ENCODE measurements around the gene CXCR1. TPM values are rescaled to one million over a fixed set of nuclear protein-coding genes. Genes with fewer than 3 reads are reported as not detected.

The CXCR1 gene
- total RNA-seq, 1 donor from 2014 or later = not detected

DNA sequence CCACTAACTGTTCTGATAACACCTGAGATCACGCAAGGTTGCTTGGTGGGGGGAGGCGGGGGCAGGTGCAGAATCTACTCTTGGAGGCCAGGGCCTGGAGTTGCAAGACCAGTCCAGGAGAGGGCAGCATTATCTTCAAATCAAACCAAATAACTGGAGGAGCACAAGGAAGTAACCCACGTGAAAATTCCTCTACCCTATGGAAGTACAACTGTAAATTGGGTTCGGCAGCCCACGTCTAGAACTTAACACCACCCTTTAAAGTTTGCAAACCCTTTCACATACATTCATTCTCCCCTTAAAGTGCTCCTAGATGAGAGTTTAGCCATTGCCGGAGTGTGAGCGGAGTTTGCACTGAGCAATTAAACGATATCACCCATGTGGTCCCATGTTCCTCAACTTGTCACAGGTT lies 19.6 kb upstream of the CXCR1 start:
- no peak overlapping the region for H3K27ac Mint-ChIP-seq (ENCODE audit: unreplicated experiment)
- no peak for FAIRE-seq
- no peak overlapping the region for H3K4me3 Mint-ChIP-seq (ENCODE audit: unreplicated experiment)

DNA sequence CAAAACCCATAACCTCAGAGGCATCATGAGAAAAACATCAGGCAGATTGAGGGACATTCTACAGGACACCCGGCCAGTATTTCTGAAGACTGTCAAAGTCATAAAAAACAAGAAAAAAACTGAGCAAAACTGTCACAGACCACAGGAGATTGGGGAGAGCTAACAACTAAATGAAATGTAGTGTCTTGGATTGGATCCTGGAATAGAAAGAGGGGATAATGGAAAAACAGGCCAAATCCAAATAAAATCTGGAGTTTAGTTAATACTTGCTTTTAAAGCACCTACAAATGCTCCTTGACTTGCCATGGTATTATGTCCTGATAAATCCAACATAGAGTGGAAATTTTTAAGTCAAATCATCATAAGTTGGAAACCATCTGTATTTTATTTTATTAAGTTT lies 17.6 kb upstream of the CXCR1 start:
- H3K36me3 Mint-ChIP-seq (ENCODE audit: low read depth, unreplicated experiment) = peaks cover 3% of the 10 kb centered on the region
- H3K4me3 Mint-ChIP-seq (ENCODE audit: unreplicated experiment) = no peak overlapping the region
- DNase-seq (ENCODE audit: low read depth) = no peak
- Histone ChIP-seq H3K9me3 (ENCODE audit: insufficient read depth, low read depth, low read length) (no peaks in the 10 kb centered on the region), H3K27me3 (ENCODE audit: insufficient read depth, low read length) (peaks cover 26% of the 10 kb centered on the region), H3K36me3 (ENCODE audit: insufficient read depth, low read length) (no peaks in the 10 kb centered on the region), H3K4me3 (ENCODE audit: insufficient read depth, low read depth, low read length) (no peak overlapping the region), H2AFZ (ENCODE audit: low read depth, low read length) (no peak overlapping the region), H3K4me2 (ENCODE audit: low read length) (no peak overlapping the region), H3K79me2 (ENCODE audit: insufficient read depth, low read length) (no peaks in the 10 kb centered on the region), H3K27ac (ENCODE audit: low read depth, low read length) (no peak overlapping the region), H3K9ac (ENCODE audit: low read length) (no peak overlapping the region), H4K20me1 (ENCODE audit: insufficient read depth, low read length) (no peaks in the 10 kb centered on the region), H3K4me1 (ENCODE audit: insufficient read depth, low read length) (no peaks in the 10 kb centered on the region)
- FAIRE-seq = no peak
- no peak overlapping the region for H3K27ac Mint-ChIP-seq (ENCODE audit: unreplicated experiment)
- peaks cover 2% of the 10 kb centered on the region for H3K9me3 Mint-ChIP-seq (ENCODE audit: unreplicated experiment)
- peaks cover 45% of the 10 kb centered on the region for H3K27me3 Mint-ChIP-seq (ENCODE audit: low read depth, unreplicated experiment)
- TF ChIP-seq EZH2 (IDR thresholded peaks at IDR 0.05; ENCODE audit: insufficient read depth, low read length) = no peak
- TF ChIP-seq, protein P1, sequence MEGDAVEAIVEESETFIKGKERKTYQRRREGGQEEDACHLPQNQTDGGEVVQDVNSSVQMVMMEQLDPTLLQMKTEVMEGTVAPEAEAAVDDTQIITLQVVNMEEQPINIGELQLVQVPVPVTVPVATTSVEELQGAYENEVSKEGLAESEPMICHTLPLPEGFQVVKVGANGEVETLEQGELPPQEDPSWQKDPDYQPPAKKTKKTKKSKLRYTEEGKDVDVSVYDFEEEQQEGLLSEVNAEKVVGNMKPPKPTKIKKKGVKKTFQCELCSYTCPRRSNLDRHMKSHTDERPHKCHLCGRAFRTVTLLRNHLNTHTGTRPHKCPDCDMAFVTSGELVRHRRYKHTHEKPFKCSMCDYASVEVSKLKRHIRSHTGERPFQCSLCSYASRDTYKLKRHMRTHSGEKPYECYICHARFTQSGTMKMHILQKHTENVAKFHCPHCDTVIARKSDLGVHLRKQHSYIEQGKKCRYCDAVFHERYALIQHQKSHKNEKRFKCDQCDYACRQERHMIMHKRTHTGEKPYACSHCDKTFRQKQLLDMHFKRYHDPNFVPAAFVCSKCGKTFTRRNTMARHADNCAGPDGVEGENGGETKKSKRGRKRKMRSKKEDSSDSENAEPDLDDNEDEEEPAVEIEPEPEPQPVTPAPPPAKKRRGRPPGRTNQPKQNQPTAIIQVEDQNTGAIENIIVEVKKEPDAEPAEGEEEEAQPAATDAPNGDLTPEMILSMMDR (IDR thresholded peaks at IDR 0.05; ENCODE audit: insufficient read depth, low read depth, low read length) = no peak
- H3K4me1 Mint-ChIP-seq (ENCODE audit: low read depth, unreplicated experiment) = no peaks in the 10 kb centered on the region

More for the DNA sequence above, 19.6 kb upstream of the CXCR1 start:
- Histone ChIP-seq H3K36me3 (ENCODE audit: insufficient read depth, low read length) (no peaks in the 10 kb centered on the region), H3K4me2 (ENCODE audit: low read length) (no peak overlapping the region), H2AFZ (ENCODE audit: low read depth, low read length) (peak overlapping the region; percentile 30), H3K27ac (ENCODE audit: low read depth, low read length) (no peak overlapping the region), H3K4me3 (ENCODE audit: insufficient read depth, low read depth, low read length) (no peak overlapping the region), H3K27me3 (ENCODE audit: insufficient read depth, low read length) (peaks cover 16% of the 10 kb centered on the region), H3K79me2 (ENCODE audit: insufficient read depth, low read length) (no peaks in the 10 kb centered on the region), H3K9me3 (ENCODE audit: insufficient read depth, low read depth, low read length) (no peaks in the 10 kb centered on the region), H3K4me1 (ENCODE audit: insufficient read depth, low read length) (no peaks in the 10 kb centered on the region), H4K20me1 (ENCODE audit: insufficient read depth, low read length) (no peaks in the 10 kb centered on the region), H3K9ac (ENCODE audit: low read length) (no peak overlapping the region)
- TF ChIP-seq, protein P1 (IDR thresholded peaks at IDR 0.05; ENCODE audit: insufficient read depth, low read depth, low read length) = peak; percentile 87
- TF ChIP-seq EZH2 (IDR thresholded peaks at IDR 0.05; ENCODE audit: insufficient read depth, low read length) = no peak
- Mint-ChIP-seq H3K4me1 (ENCODE audit: low read depth, unreplicated experiment) (no peaks in the 10 kb centered on the region), H3K36me3 (ENCODE audit: low read depth, unreplicated experiment) (peaks cover 3% of the 10 kb centered on the region), H3K27me3 (ENCODE audit: low read depth, unreplicated experiment) (peaks cover 34% of the 10 kb centered on the region), H3K9me3 (ENCODE audit: unreplicated experiment) (peaks cover 2% of the 10 kb centered on the region)
- DNase-seq (ENCODE audit: low read depth) = peak; percentile 39

DNA sequence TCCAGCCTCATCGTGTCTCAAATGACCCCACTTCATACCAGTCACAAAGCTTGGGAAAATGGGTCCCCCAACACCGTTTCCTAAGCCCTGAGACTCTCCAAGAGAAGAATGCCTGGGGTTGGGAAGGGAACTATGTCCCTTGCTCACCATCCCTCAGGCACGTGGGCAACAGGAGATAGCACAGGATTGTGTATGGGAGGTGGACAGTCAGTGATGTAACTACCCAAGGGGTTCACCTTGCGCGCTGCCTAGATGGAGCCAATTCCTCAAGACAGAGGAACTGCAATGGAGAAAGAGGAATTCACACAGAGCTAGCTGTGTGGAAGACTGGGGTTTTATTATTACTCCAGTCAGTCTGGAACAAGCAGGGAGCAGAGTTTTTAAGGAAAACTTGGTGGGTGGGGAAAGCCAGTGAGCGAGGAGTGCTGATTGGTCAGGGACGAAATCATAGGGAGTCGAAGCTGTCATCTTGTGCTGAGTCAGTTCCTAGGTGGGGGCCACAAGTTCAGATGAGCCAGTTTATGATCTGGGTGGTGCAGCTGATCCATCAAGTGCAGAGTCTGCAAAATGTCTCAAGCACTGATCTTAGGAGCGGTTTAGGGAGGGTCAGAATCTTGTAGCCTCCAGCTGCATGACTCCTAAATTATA lies 13.8 kb upstream of the CXCR1 start:
- no peaks in the 10 kb centered on the region for H3K79me2 ChIP-seq (ENCODE audit: insufficient read depth, low read length)
- no peaks in the 10 kb centered on the region for H3K9me3 ChIP-seq (ENCODE audit: insufficient read depth, low read depth, low read length)
- H3K9ac ChIP-seq (ENCODE audit: low read length) = no peak overlapping the region
- no peaks in the 10 kb centered on the region for H4K20me1 ChIP-seq (ENCODE audit: insufficient read depth, low read length)
- H3K4me1 Mint-ChIP-seq (ENCODE audit: low read depth, unreplicated experiment) = no peaks in the 10 kb centered on the region
- peaks cover 42% of the 10 kb centered on the region for H3K27me3 Mint-ChIP-seq (ENCODE audit: low read depth, unreplicated experiment)
- H2AFZ ChIP-seq (ENCODE audit: low read depth, low read length) = no peak overlapping the region
- TF ChIP-seq, protein P1 (IDR thresholded peaks at IDR 0.05; ENCODE audit: insufficient read depth, low read depth, low read length) = no peak
- TF ChIP-seq EZH2 (IDR thresholded peaks at IDR 0.05; ENCODE audit: insufficient read depth, low read length) = no peak
- no peak overlapping the region for H3K4me2 ChIP-seq (ENCODE audit: low read length)
- peaks cover under 1% of the 10 kb centered on the region for H3K9me3 Mint-ChIP-seq (ENCODE audit: unreplicated experiment)
- no peaks in the 10 kb centered on the region for H3K4me1 ChIP-seq (ENCODE audit: insufficient read depth, low read length)
- H3K27me3 ChIP-seq (ENCODE audit: insufficient read depth, low read length) = peaks cover 23% of the 10 kb centered on the region
- no peak overlapping the region for H3K4me3 ChIP-seq (ENCODE audit: insufficient read depth, low read depth, low read length)
- FAIRE-seq (no peak), DNase-seq (ENCODE audit: low read depth) (no peak)
- no peak overlapping the region for H3K27ac Mint-ChIP-seq (ENCODE audit: unreplicated experiment)
- H3K36me3 Mint-ChIP-seq (ENCODE audit: low read depth, unreplicated experiment) = no peaks in the 10 kb centered on the region
- H3K36me3 ChIP-seq (ENCODE audit: insufficient read depth, low read length) = no peaks in the 10 kb centered on the region
- H3K4me3 Mint-ChIP-seq (ENCODE audit: unreplicated experiment) = no peak overlapping the region
- H3K27ac ChIP-seq (ENCODE audit: low read depth, low read length) = no peak overlapping the region

Data from astrocyte (in vitro differentiated cells and primary cell).